ENCODE measurements around the gene ASB2. TPM values are rescaled to one million over a fixed set of nuclear protein-coding genes. Genes with fewer than 3 reads are reported as not detected.

The ASB2 gene
- total and polyA plus RNA-seq, 10 donors: 6.6 to 18.0 (median 11.3) TPM

GRCh38 chr14:94018308-94018707, 41.9 kb upstream of the ASB2 start:
- intact Hi-C loops (cut with DNase I; ENCODE audit: low total_unique reads): no loop called here

DNA sequence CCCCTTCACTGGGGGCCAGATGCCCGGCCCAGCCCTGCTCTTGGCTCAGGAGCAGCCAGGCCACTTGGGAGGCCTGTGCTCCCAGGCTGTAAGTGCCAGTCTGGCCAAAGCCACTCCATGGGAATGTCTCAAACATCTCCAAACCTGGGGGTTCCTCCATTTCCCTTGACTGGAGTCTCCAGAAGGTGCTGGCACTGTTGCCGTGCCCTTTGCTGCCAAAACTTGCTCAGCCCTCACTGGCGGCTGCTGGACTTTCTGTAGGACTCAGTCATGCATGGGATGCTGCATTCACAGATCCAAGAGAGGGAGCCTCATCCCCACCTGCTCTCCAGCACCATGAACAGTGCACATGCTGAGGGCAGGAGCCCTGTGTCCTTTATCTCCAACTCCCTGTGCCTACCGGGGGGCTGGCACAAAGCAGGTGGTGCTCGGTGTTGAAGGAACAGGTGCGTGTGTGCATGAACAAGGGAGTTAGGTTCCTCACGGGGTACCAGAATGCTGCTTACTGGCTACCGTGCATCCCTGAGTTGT, 40.1 kb upstream of the ASB2 start:
- no peak overlapping the region for H3K27ac ChIP-seq
- no peaks in the 10 kb centered on the region for H3K9me3 ChIP-seq
- intact Hi-C loops (cut with DNase I; ENCODE audit: low total_unique reads): no loop called here
- no peaks in the 10 kb centered on the region for H3K36me3 ChIP-seq
- TF ChIP-seq, protein P1, sequence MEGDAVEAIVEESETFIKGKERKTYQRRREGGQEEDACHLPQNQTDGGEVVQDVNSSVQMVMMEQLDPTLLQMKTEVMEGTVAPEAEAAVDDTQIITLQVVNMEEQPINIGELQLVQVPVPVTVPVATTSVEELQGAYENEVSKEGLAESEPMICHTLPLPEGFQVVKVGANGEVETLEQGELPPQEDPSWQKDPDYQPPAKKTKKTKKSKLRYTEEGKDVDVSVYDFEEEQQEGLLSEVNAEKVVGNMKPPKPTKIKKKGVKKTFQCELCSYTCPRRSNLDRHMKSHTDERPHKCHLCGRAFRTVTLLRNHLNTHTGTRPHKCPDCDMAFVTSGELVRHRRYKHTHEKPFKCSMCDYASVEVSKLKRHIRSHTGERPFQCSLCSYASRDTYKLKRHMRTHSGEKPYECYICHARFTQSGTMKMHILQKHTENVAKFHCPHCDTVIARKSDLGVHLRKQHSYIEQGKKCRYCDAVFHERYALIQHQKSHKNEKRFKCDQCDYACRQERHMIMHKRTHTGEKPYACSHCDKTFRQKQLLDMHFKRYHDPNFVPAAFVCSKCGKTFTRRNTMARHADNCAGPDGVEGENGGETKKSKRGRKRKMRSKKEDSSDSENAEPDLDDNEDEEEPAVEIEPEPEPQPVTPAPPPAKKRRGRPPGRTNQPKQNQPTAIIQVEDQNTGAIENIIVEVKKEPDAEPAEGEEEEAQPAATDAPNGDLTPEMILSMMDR (IDR thresholded peaks at IDR 0.05 in 8 of 11, conservative IDR thresholded peaks at IDR 0.05 in 3 of 11): no peak
- TF ChIP-seq POLR2AphosphoS5 (IDR thresholded peaks at IDR 0.05): no peak
- no peak for TF ChIP-seq POLR2A (IDR thresholded peaks at IDR 0.05)
- H3K27me3 ChIP-seq (replicated peaks in 1 of 7): peaks cover 0 to under 1% (median 0%) of the 10 kb centered on the region in 7 donors
- H3K4me3 ChIP-seq: no peak overlapping the region
- H3K4me1 ChIP-seq: peaks cover 0 to 9% (median 4%) of the 10 kb centered on the region in 6 donors
- WGBS, 5 donors: 61 to 91% (median 88%) methylated on average over 7 to 8 of the region's 8 CpGs
- DNase-seq: no peak

More at GRCh38 chr14:94018308-94018707, 41.9 kb upstream of the ASB2 start:
- TF ChIP-seq, protein P1 (IDR thresholded peaks at IDR 0.05 in 8 of 11, conservative IDR thresholded peaks at IDR 0.05 in 3 of 11): no peak
- no peak for TF ChIP-seq POLR2AphosphoS5 (IDR thresholded peaks at IDR 0.05)
- TF ChIP-seq POLR2A (IDR thresholded peaks at IDR 0.05): no peak
- no peak overlapping the region for H3K27ac ChIP-seq
- no peaks in the 10 kb centered on the region for H3K9me3 ChIP-seq
- no peaks in the 10 kb centered on the region for H3K27me3 ChIP-seq (replicated peaks in 1 of 7)
- WGBS, 5 donors: 72 to 88% (median 78%) methylated on average over 7 to 8 of the region's 8 CpGs
- H3K4me1 ChIP-seq: no peaks in the 10 kb centered on the region
- H3K36me3 ChIP-seq: no peaks in the 10 kb centered on the region
- no peak for DNase-seq
- H3K4me3 ChIP-seq: no peak overlapping the region

DNA sequence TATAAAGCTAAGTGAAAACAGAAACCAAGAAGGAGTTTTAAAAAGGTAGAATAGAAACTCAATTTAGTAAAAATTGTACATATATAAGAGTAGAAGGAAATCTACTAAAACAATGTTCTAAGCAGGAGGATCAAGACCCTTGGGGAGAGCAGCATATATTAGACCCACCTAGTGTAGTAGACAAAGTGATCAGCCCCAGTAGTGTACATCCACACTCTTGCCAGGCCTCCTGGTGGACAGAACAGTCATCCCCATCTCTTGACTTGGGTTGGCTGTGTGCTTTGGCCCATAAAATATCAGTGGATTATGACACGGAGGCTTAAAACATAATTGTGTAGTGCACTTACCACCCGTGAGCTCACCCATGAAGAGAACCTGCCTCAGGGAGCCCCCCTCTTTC, 38.9 kb upstream of the ASB2 start:
- H3K27me3 ChIP-seq (replicated peaks in 1 of 7): peaks cover 0 to 12% (median 4%) of the 10 kb centered on the region in 7 donors
- H3K27ac ChIP-seq: no peak overlapping the region
- H3K4me1 ChIP-seq: peaks cover 0 to 14% (median 7%) of the 10 kb centered on the region in 6 donors
- H3K9me3 ChIP-seq: no peaks in the 10 kb centered on the region
- no peaks in the 10 kb centered on the region for H3K36me3 ChIP-seq
- DNase-seq: no peak
- 68 to 93% (median 90%) methylated on average over 2 of the region's 2 CpGs for WGBS, 5 donors
- TF ChIP-seq POLR2A (IDR thresholded peaks at IDR 0.05) (no peak), POLR2AphosphoS5 (IDR thresholded peaks at IDR 0.05) (no peak)
- TF ChIP-seq, protein P1 (IDR thresholded peaks at IDR 0.05 in 8 of 11, conservative IDR thresholded peaks at IDR 0.05 in 3 of 11): no peak
- intact Hi-C loops (cut with DNase I; ENCODE audit: low total_unique reads): no loop called here
- H3K4me3 ChIP-seq: no peak overlapping the region

GRCh38 chr14:94014382-94014781, 38.0 kb upstream of the ASB2 start:
- TF ChIP-seq, protein P1 (IDR thresholded peaks at IDR 0.05 in 8 of 11, conservative IDR thresholded peaks at IDR 0.05 in 3 of 11): no peak
- TF ChIP-seq POLR2A (IDR thresholded peaks at IDR 0.05): no peak
- no peak for TF ChIP-seq POLR2AphosphoS5 (IDR thresholded peaks at IDR 0.05)
- Histone ChIP-seq H3K9me3 (no peaks in the 10 kb centered on the region), H3K4me1 (peaks cover 0 to 14% (median 7%) of the 10 kb centered on the region in 6 donors), H3K4me3 (no peak overlapping the region), H3K27me3 (replicated peaks in 1 of 7) (peaks cover 0 to 20% (median 4%) of the 10 kb centered on the region in 7 donors), H3K27ac (no peak overlapping the region), H3K36me3 (no peaks in the 10 kb centered on the region)
- whole genome bisulfite sequencing, 5 donors: 80 to 91% (median 83%) methylated on average over 6 of the region's 6 CpGs
- intact Hi-C loops (cut with DNase I; ENCODE audit: low total_unique reads): no loop called here
- no peak for DNase-seq
